Loucy (cell line): ENCODE results near the gene SUSD3.

Experiments
- EZH2phosphoT487 ChIP-seq: fragments of 200-600 bp; IDR thresholded peaks from 2 replicates; pipeline ENCODE4 v1.6.1; 2018; ENCODE audit warnings: antibody characterized with exemption, mild to moderate bottlenecking, moderate library complexity, borderline replicate concordance
- TF ChIP-seq, protein P1 (sequence below): fragments of 200-600 bp; sonication (generic); conservative IDR thresholded peaks from 2 replicates; pipeline ENCODE4 v1.5.1; 2014; ENCODE audit warnings: mild to moderate bottlenecking, antibody characterized with exemption, low read length

DNA sequence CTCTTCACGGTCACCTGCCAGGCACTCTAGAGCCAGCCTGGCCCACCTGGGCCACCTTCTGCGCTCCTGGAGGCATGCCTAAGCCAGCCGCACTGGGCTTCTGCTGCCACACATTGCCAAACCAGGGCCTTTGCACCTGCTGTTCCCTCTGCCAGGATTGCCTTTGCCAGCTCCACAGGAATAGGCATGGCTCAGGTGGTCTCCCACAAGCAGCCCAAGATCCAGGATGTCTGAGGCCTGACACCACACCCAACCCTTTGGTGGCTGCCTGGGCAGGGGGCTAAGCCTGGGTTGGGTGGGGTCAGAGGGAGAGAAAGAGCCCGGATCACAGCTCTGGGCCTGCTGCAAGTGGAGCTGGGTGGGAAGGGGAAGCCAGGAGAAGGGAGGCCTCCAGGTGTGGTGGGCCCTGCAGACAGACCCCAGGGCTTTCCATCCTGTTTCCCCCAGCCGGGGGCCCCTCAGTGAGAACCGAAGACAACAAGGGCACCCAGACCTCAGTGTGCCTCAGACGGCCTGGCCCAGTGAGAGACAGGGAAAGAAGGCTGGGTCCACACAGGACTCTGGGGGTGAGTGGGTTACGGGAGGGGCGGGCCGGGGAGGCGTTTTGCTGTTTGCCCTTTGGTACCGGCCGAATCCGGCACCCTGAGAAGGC is 672 bp upstream of the SUSD3 start:
- TF ChIP-seq, protein P1, sequence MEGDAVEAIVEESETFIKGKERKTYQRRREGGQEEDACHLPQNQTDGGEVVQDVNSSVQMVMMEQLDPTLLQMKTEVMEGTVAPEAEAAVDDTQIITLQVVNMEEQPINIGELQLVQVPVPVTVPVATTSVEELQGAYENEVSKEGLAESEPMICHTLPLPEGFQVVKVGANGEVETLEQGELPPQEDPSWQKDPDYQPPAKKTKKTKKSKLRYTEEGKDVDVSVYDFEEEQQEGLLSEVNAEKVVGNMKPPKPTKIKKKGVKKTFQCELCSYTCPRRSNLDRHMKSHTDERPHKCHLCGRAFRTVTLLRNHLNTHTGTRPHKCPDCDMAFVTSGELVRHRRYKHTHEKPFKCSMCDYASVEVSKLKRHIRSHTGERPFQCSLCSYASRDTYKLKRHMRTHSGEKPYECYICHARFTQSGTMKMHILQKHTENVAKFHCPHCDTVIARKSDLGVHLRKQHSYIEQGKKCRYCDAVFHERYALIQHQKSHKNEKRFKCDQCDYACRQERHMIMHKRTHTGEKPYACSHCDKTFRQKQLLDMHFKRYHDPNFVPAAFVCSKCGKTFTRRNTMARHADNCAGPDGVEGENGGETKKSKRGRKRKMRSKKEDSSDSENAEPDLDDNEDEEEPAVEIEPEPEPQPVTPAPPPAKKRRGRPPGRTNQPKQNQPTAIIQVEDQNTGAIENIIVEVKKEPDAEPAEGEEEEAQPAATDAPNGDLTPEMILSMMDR: no peak
- no peak for TF ChIP-seq EZH2phosphoT487
